ENCODE measurements around the gene POLL.
"Not testable (repeated sequence)": the region's sequence is repeated elsewhere in the genome, so short reads cannot be mapped to it uniquely, and the experiment has no call there.

POLL gene

GRCh38 chr10:101587725-101588653 is at the start of gene POLL, which contains the start of gene DPCD:
Gene POLL (minus strand): TSS chr10:101588257. CDS start chr10:101587360, 897 bp downstream.
Gene DPCD (plus strand): TSS chr10:101588321. CDS start chr10:101588337, 16 bp downstream.
- peak; percentile 94 for DNase-seq
- in situ Hi-C loops (cut with MboI; ENCODE audit: low pct_unique_long_range_greater_than_20kb, low sequenced_read_pairs), result no loop called here

GRCh38 chr10:101633510-101633909 is 45.5 kb upstream of the POLL start:
- in situ Hi-C loops (cut with MboI; ENCODE audit: low pct_unique_long_range_greater_than_20kb, low sequenced_read_pairs); DNase-seq: not testable (repeated sequence)

- DNase-seq, result no peak
- in situ Hi-C loops (cut with MboI; ENCODE audit: low pct_unique_long_range_greater_than_20kb, low sequenced_read_pairs), result no loop called here
Measured at GRCh38 chr10:101631821-101632475, 43.9 kb upstream of the POLL start.

GRCh38 chr10:101630633-101630920 is 42.5 kb upstream of the POLL start:
- DNase-seq, result no peak
- in situ Hi-C loops (cut with MboI; ENCODE audit: low pct_unique_long_range_greater_than_20kb, low sequenced_read_pairs), result no loop called here

- in situ Hi-C loops (cut with MboI; ENCODE audit: low pct_unique_long_range_greater_than_20kb, low sequenced_read_pairs), result no loop called here
- no peak for DNase-seq
Measured at GRCh38 chr10:101629837-101630632, 42.0 kb upstream of the POLL start.

GRCh38 chr10:101625821-101626412 is 37.9 kb upstream of the POLL start:
- no peak for DNase-seq
- in situ Hi-C loops (cut with MboI; ENCODE audit: low pct_unique_long_range_greater_than_20kb, low sequenced_read_pairs), result no loop called here

- in situ Hi-C loops (cut with MboI; ENCODE audit: low pct_unique_long_range_greater_than_20kb, low sequenced_read_pairs), result no loop called here
Measured at GRCh38 chr10:101624526-101625102, 36.6 kb upstream of the POLL start.

GRCh38 chr10:101623528-101623927 is 35.5 kb upstream of the POLL start:
- DNase-seq, result no peak
- in situ Hi-C loops (cut with MboI; ENCODE audit: low pct_unique_long_range_greater_than_20kb, low sequenced_read_pairs), result no loop called here

More at GRCh38 chr10:101624526-101625102, 36.6 kb upstream of the POLL start:
- no peak for DNase-seq

- no peak for DNase-seq
- in situ Hi-C loops (cut with MboI; ENCODE audit: low pct_unique_long_range_greater_than_20kb, low sequenced_read_pairs), result no loop called here
Measured at GRCh38 chr10:101619983-101620382, 31.9 kb upstream of the POLL start.

GRCh38 chr10:101618871-101619270 is 30.8 kb upstream of the POLL start:
- in situ Hi-C loops (cut with MboI; ENCODE audit: low pct_unique_long_range_greater_than_20kb, low sequenced_read_pairs), result no loop called here
- DNase-seq, result no peak

- in situ Hi-C loops (cut with MboI; ENCODE audit: low pct_unique_long_range_greater_than_20kb, low sequenced_read_pairs), result no loop called here
- DNase-seq, result peak; percentile 3
Measured at GRCh38 chr10:101617824-101618568, 29.9 kb upstream of the POLL start.

GRCh38 chr10:101617102-101617823 is 29.2 kb upstream of the POLL start:
- in situ Hi-C loops (cut with MboI; ENCODE audit: low pct_unique_long_range_greater_than_20kb, low sequenced_read_pairs), result no loop called here
- peak; percentile 69 for DNase-seq

GRCh38 chr10:101616415-101617101 is 28.5 kb upstream of the POLL start:
- DNase-seq, result no peak
- in situ Hi-C loops (cut with MboI; ENCODE audit: low pct_unique_long_range_greater_than_20kb, low sequenced_read_pairs), result no loop called here

GRCh38 chr10:101615525-101616116 is 27.6 kb upstream of the POLL start:
- no peak for DNase-seq
- in situ Hi-C loops (cut with MboI; ENCODE audit: low pct_unique_long_range_greater_than_20kb, low sequenced_read_pairs), result no loop called here

- no peak for DNase-seq
- in situ Hi-C loops (cut with MboI; ENCODE audit: low pct_unique_long_range_greater_than_20kb, low sequenced_read_pairs), result no loop called here
Measured at GRCh38 chr10:101614663-101615524, 26.8 kb upstream of the POLL start.

GRCh38 chr10:101613646-101614045 is 25.6 kb upstream of the POLL start:
- in situ Hi-C loops (cut with MboI; ENCODE audit: low pct_unique_long_range_greater_than_20kb, low sequenced_read_pairs), result no loop called here
- no peak for DNase-seq

Data from KBM-7 (cell line).